Measurements from ENCODE around the gene FLNA. TPM values are rescaled to one million over a fixed set of nuclear protein-coding genes. Genes with fewer than 3 reads are reported as not detected.
A peak's percentile ranks its signal among the peaks of the same experiment; 100 is the strongest.

FLNA gene
- total RNA-seq, 6 donors from 2014 or later: 800 to 1,760 (median 1,298) TPM

GRCh38 chrX:154352466-154352865 is 22.0 kb downstream of the FLNA start:
- WGBS, 2 donors: 93% methylated on average over 13 of the region's 13 CpGs; no CpG with 5 or more reads in 1 of the 2 donors
- no peak overlapping the region for H3K4me3 ChIP-seq
- H3K36me3 ChIP-seq: peaks cover 16 to 92% (median 70%) of the 10 kb centered on the region in 4 donors
- H3K27ac ChIP-seq: peak overlapping the region in 3 of 4 donors; percentile 4 to 78 (median 56)
- TF ChIP-seq POLR2AphosphoS5 (IDR thresholded peaks at IDR 0.05) (no peak), EP300 (IDR thresholded peaks at IDR 0.05) (no peak)
- no peaks in the 10 kb centered on the region for H3K27me3 ChIP-seq
- DNase-seq (no peak), ATAC-seq (ENCODE audit: low FRiP score in 2 of 2) (no peak)
- peaks cover 0 to 59% (median 23%) of the 10 kb centered on the region in 4 donors for H3K4me1 ChIP-seq
- H3K9me3 ChIP-seq: no peaks in the 10 kb centered on the region

- Histone ChIP-seq H3K9me3 (no peaks in the 10 kb centered on the region), H3K4me1 (peaks cover 0 to 55% (median 23%) of the 10 kb centered on the region in 4 donors), H3K4me3 (no peak overlapping the region), H3K36me3 (peaks cover 11 to 87% (median 65%) of the 10 kb centered on the region in 4 donors), H3K27me3 (no peaks in the 10 kb centered on the region), H3K27ac (peak overlapping the region; percentile 4 to 78 (median 32))
- no peak for ATAC-seq (ENCODE audit: low FRiP score in 2 of 2)
- TF ChIP-seq CTCF (IDR thresholded peaks at IDR 0.05): no peak
- TF ChIP-seq EP300 (IDR thresholded peaks at IDR 0.05): no peak
- TF ChIP-seq POLR2AphosphoS5 (IDR thresholded peaks at IDR 0.05): no peak
- TF ChIP-seq POLR2A (IDR thresholded peaks at IDR 0.05): no peak
- DNase-seq: no peak
- 87% methylated on average over 14 of the region's 14 CpGs; no CpG with 5 or more reads in 1 of the 2 donors for WGBS, 2 donors
These were observed 22.4 kb downstream of the FLNA start for GRCh38 chrX:154352012-154352401.

- ATAC-seq (ENCODE audit: low FRiP score in 2 of 2) (no peak), DNase-seq (peak; percentile 65 to 73)
- H3K27ac ChIP-seq: peak overlapping the region; percentile 4 to 78 (median 32)
- TF ChIP-seq EP300 (IDR thresholded peaks at IDR 0.05): peak in 1 of 4 donors; percentile 13
- peak in 1 of 4 donors; percentile 5 for TF ChIP-seq POLR2A (IDR thresholded peaks at IDR 0.05)
- peak in 1 of 2 donors; percentile 45 for TF ChIP-seq POLR2AphosphoS5 (IDR thresholded peaks at IDR 0.05)
- TF ChIP-seq CTCF (IDR thresholded peaks at IDR 0.05): no peak
- peaks cover 10 to 81% (median 61%) of the 10 kb centered on the region in 4 donors for H3K36me3 ChIP-seq
- no peaks in the 10 kb centered on the region for H3K27me3 ChIP-seq
- no peak overlapping the region for H3K4me3 ChIP-seq
- WGBS, 2 donors: 49% methylated on average over 30 of the region's 30 CpGs; no CpG with 5 or more reads in 1 of the 2 donors
- no peaks in the 10 kb centered on the region for H3K9me3 ChIP-seq
- peaks cover 0 to 49% (median 20%) of the 10 kb centered on the region in 4 donors for H3K4me1 ChIP-seq
These were observed 23.0 kb downstream of the FLNA start for GRCh38 chrX:154351183-154352011.

- peaks cover 10 to 73% (median 57%) of the 10 kb centered on the region in 4 donors for H3K36me3 ChIP-seq
- peaks cover 0 to 42% (median 17%) of the 10 kb centered on the region in 4 donors for H3K4me1 ChIP-seq
- no peak overlapping the region for H3K4me3 ChIP-seq
- peak overlapping the region in 2 of 4 donors; percentile 56 to 78 for H3K27ac ChIP-seq
- TF ChIP-seq POLR2AphosphoS5 (IDR thresholded peaks at IDR 0.05) (no peak), EP300 (IDR thresholded peaks at IDR 0.05) (no peak), CTCF (IDR thresholded peaks at IDR 0.05) (no peak), POLR2A (IDR thresholded peaks at IDR 0.05) (no peak)
- no peaks in the 10 kb centered on the region for H3K9me3 ChIP-seq
- WGBS, 2 donors: 40 to 83% methylated on average over 1 to 19 of the region's 19 CpGs
- peak in 1 of 2 donors; percentile 45 for DNase-seq
- no peaks in the 10 kb centered on the region for H3K27me3 ChIP-seq
- no peak for ATAC-seq (ENCODE audit: low FRiP score in 2 of 2)
These were observed 23.8 kb downstream of the FLNA start for GRCh38 chrX:154350429-154351182.

GRCh38 chrX:154349979-154350378 is 24.5 kb downstream of the FLNA start:
- Histone ChIP-seq H3K27me3 (no peaks in the 10 kb centered on the region), H3K4me3 (no peak overlapping the region), H3K9me3 (no peaks in the 10 kb centered on the region), H3K36me3 (peaks cover 10 to 69% (median 53%) of the 10 kb centered on the region in 4 donors), H3K27ac (no peak overlapping the region), H3K4me1 (peaks cover 0 to 38% (median 17%) of the 10 kb centered on the region in 4 donors)
- no peak for ATAC-seq (ENCODE audit: low FRiP score in 2 of 2)
- DNase-seq: peak in 1 of 2 donors; percentile 34
- TF ChIP-seq EP300 (IDR thresholded peaks at IDR 0.05) (no peak), POLR2AphosphoS5 (IDR thresholded peaks at IDR 0.05) (no peak), POLR2A (IDR thresholded peaks at IDR 0.05) (no peak), CTCF (IDR thresholded peaks at IDR 0.05) (no peak)
- WGBS, 2 donors: 97% methylated on average over 15 of the region's 15 CpGs; no CpG with 5 or more reads in 1 of the 2 donors
